K562 (cell line): ENCODE data around the gene C9orf50. TPM values are rescaled to one million over a fixed set of nuclear protein-coding genes. Genes with fewer than 3 reads are reported as not detected.

ENCODE experiments used
- BRD9 ChIP-seq: fragments of 450-650 bp; IDR thresholded peaks from 2 replicates; pipeline ENCODE4 v1.6.1; 2018; ENCODE audit warnings: low read depth; ENCODE audit not compliant: partially characterized antibody
- EGR1 ChIP-seq: fragments of 450-650 bp; conservative IDR thresholded peaks from 2 replicates; pipeline ENCODE4 v1.6.1; 2017; ENCODE audit warnings: mild to moderate bottlenecking
- GABPB1 ChIP-seq: sonication (generic); formaldehyde crosslinking; IDR thresholded peaks from 2 replicates; pipeline ENCODE4 v1.8.0; 2022; ENCODE audit warnings: mild to moderate bottlenecking, missing genetic modification reagents
- GABPB2 ChIP-seq: fragments of 250-450 bp; sonication (Bioruptor Pico); conservative IDR thresholded peaks from 2 replicates; pipeline ENCODE4 v1.5.1; 2021; ENCODE audit warnings: mild to moderate bottlenecking
- KAT2B ChIP-seq: IDR thresholded peaks from one replicate; pipeline ENCODE4 v1.6.1; 2012; ENCODE audit warnings: low read depth, mild to moderate bottlenecking, control low read depth, inconsistent platforms, low read length, moderate library complexity
- L3MBTL2 ChIP-seq: fragments of 450-650 bp; IDR thresholded peaks from 2 replicates; pipeline ENCODE4 v1.6.1; 2016; ENCODE audit warnings: mild to moderate bottlenecking, moderate library complexity
- MAFK ChIP-seq: IDR thresholded peaks from 2 replicates; pipeline ENCODE4 v1.6.1; 2011; ENCODE audit warnings: low read length, improper control_type of control experiment
- MITF ChIP-seq: IDR thresholded peaks from 2 replicates; pipeline ENCODE4 v1.6.1; 2014; ENCODE audit warnings: antibody characterized with exemption
- NELFE ChIP-seq: IDR thresholded peaks from 2 replicates; pipeline ENCODE4 v1.6.1; 2011; ENCODE audit warnings: mild to moderate bottlenecking; ENCODE audit not compliant: insufficient read depth, insufficient read length
- NFRKB ChIP-seq: fragments of 450-650 bp; IDR thresholded peaks from 2 replicates; pipeline ENCODE4 v1.6.1; 2016; ENCODE audit warnings: low read depth
- POU5F1 ChIP-seq: fragments of 150-350 bp; IDR thresholded peaks from 2 replicates; pipeline ENCODE4 v1.6.1; 2014; ENCODE audit warnings: borderline replicate concordance, low read length, low read depth, mild to moderate bottlenecking; ENCODE audit not compliant: partially characterized antibody
- SAFB ChIP-seq: fragments of 200-400 bp; formaldehyde crosslinking; IDR thresholded peaks from 2 replicates; pipeline ENCODE4 v1.6.1; 2017; ENCODE audit warnings: low read depth, low read length, borderline replicate concordance
- SLC30A9 ChIP-seq: fragments of 250-450 bp; sonication (Bioruptor Pico); IDR thresholded peaks from 2 replicates; pipeline ENCODE4 v1.8.0; 2022; ENCODE audit warnings: mild to moderate bottlenecking, moderate library complexity
- SPI1 ChIP-seq: IDR thresholded peaks from 2 replicates; pipeline ENCODE4 v1.6.1; 2011; ENCODE audit warnings: low read depth, low read length, control low read depth, borderline replicate concordance
- SRSF9 ChIP-seq: fragments of 200-400 bp; formaldehyde crosslinking; IDR thresholded peaks from 2 replicates; pipeline ENCODE4 v1.6.1; 2017; ENCODE audit warnings: low read depth, low read length, borderline replicate concordance
- STAT5A ChIP-seq: IDR thresholded peaks from 2 replicates; pipeline ENCODE4 v1.6.1; 2012; ENCODE audit warnings: low read length, inconsistent platforms, borderline replicate concordance
- TSC22D4 ChIP-seq: fragments of 450-650 bp; IDR thresholded peaks from 2 replicates; pipeline ENCODE4 v1.6.1; 2016; ENCODE audit warnings: missing genetic modification characterization, missing biosample characterization, control low read depth
- ZFPM2 ChIP-seq: fragments of 250-450 bp; sonication (Bioruptor Pico); IDR thresholded peaks from 2 replicates; pipeline ENCODE4 v1.5.1; 2022; ENCODE audit warnings: mild to moderate bottlenecking
- ZNF23 ChIP-seq: fragments of 250-450 bp; sonication (Bioruptor Pico); IDR thresholded peaks from 2 replicates; pipeline ENCODE4 v1.4.0; 2020; ENCODE audit warnings: mild to moderate bottlenecking
- polyA plus RNA-seq, 8 experiments: library from polyadenylated mRNA; depleted of rRNA in 4 of 8; stranded (reverse) in 5 of 8; unstranded in 3 of 8; fragments of >200 nt; fragmentation: Nextera tagmentation in 2 of 8; fragmentation: Illumina TruSeq in 1 of 8; extraction: Ambion mirVana in 2 of 8; extraction: Trizol in 1 of 8; gene quantifications; 2 replicates each; pipeline versions ENCODE4 v1.2.1 to v1.2.3, GENCODE V29; 2011 to 2014; ENCODE audit warnings: inconsistent platforms in 1 of 8, missing spikeins in 1 of 8
- total RNA-seq, 7 experiments: library from RNA; depleted of rRNA in 6 of 7; stranded (reverse); fragments of >200 nt in 6 of 7; fragmentation: Illumina TruSeq in 2 of 7; extraction: Trizol in 2 of 7; gene quantifications; 2 replicates each; pipeline versions ENCODE4 v1.2.1 to v1.2.3, GENCODE V29; 2011 to 2021; ENCODE audit warnings: low replicate concordance in 1 of 7
- TF ChIP-seq, protein P1 (sequence below): fragments of 200-400 bp; formaldehyde crosslinking; IDR thresholded peaks from 2 replicates; pipeline ENCODE4 v1.6.1; 2017; ENCODE audit warnings: mild to moderate bottlenecking, low read depth, low read length, moderate library complexity
- TF ChIP-seq, protein P2 (sequence below), 2 experiments: fragments of 450-650 bp; IDR thresholded peaks; 2 replicates each; pipeline ENCODE4 v1.6.1; 2016
- TF ChIP-seq, protein P3 (sequence below): fragments of 250-450 bp; sonication (Bioruptor Pico); IDR thresholded peaks from 2 replicates; pipeline ENCODE4 v1.4.0; 2020

C9orf50 gene
- total and polyA plus RNA-seq, 9 of the 15 experiments (the other 6 are each of a cell fraction or from before 2014, with no cell fraction given): not detected

GRCh38 chr9:129570450-129571297, 50.2 kb downstream of the C9orf50 start (continued):
- TF ChIP-seq STAT5A: no peak
- peak; percentile 98 for TF ChIP-seq L3MBTL2
- no peak for TF ChIP-seq TSC22D4 (tag)
- no peak for TF ChIP-seq SPI1
- TF ChIP-seq, protein P1, sequence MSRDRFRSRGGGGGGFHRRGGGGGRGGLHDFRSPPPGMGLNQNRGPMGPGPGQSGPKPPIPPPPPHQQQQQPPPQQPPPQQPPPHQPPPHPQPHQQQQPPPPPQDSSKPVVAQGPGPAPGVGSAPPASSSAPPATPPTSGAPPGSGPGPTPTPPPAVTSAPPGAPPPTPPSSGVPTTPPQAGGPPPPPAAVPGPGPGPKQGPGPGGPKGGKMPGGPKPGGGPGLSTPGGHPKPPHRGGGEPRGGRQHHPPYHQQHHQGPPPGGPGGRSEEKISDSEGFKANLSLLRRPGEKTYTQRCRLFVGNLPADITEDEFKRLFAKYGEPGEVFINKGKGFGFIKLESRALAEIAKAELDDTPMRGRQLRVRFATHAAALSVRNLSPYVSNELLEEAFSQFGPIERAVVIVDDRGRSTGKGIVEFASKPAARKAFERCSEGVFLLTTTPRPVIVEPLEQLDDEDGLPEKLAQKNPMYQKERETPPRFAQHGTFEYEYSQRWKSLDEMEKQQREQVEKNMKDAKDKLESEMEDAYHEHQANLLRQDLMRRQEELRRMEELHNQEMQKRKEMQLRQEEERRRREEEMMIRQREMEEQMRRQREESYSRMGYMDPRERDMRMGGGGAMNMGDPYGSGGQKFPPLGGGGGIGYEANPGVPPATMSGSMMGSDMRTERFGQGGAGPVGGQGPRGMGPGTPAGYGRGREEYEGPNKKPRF: no peak
- TF ChIP-seq SAFB: no peak
- TF ChIP-seq NELFE: no peak
- TF ChIP-seq ZNF23 (CRISPR knock-in tag): no peak
- no peak for TF ChIP-seq GABPB2 (CRISPR knock-in tag)
- no peak for TF ChIP-seq MITF
- TF ChIP-seq ZFPM2 (CRISPR knock-in tag): no peak
- peak; percentile 97 for TF ChIP-seq MAFK
- peak; percentile 49 for TF ChIP-seq GABPB1 (CRISPR knock-in tag)
- TF ChIP-seq EGR1: peak; percentile 25
- TF ChIP-seq BRD9: peak; percentile 65
- TF ChIP-seq POU5F1: no peak
- no peak for TF ChIP-seq SRSF9
- TF ChIP-seq SLC30A9 (CRISPR knock-in tag): no peak
- no peak for TF ChIP-seq KAT2B
- TF ChIP-seq NFRKB: no peak; the same call in 1 of the 2 replicates
- TF ChIP-seq, protein P2, sequence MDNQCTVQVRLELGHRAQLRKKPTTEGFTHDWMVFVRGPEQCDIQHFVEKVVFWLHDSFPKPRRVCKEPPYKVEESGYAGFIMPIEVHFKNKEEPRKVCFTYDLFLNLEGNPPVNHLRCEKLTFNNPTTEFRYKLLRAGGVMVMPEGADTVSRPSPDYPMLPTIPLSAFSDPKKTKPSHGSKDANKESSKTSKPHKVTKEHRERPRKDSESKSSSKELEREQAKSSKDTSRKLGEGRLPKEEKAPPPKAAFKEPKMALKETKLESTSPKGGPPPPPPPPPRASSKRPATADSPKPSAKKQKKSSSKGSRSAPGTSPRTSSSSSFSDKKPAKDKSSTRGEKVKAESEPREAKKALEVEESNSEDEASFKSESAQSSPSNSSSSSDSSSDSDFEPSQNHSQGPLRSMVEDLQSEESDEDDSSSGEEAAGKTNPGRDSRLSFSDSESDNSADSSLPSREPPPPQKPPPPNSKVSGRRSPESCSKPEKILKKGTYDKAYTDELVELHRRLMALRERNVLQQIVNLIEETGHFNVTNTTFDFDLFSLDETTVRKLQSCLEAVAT (IDR thresholded peaks at IDR 0.05): no peak
- TF ChIP-seq, protein P3, sequence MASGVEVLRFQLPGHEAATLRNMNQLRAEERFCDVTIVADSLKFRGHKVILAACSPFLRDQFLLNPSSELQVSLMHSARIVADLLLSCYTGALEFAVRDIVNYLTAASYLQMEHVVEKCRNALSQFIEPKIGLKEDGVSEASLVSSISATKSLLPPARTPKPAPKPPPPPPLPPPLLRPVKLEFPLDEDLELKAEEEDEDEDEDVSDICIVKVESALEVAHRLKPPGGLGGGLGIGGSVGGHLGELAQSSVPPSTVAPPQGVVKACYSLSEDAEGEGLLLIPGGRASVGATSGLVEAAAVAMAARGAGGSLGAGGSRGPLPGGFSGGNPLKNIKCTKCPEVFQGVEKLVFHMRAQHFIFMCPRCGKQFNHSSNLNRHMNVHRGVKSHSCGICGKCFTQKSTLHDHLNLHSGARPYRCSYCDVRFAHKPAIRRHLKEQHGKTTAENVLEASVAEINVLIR: no peak; the same call in 1 of the 2 replicates
